Endometrial microvascular endothelial cells (primary cell): Measurements from ENCODE around the gene F2. TPM values are rescaled to one million over a fixed set of nuclear protein-coding genes. Genes with fewer than 3 reads are reported as not detected.

Source experiments
- in situ Hi-C: cut with HindIII; loops from 2 replicates; pipeline ENCODE4 v1.10.0; 2017; ENCODE audit warnings: low sequenced_read_pairs, low pct_unique_long_range_greater_than_20kb; ENCODE audit errors: inconsistent ontology term
- total RNA-seq: library from RNA; depleted of rRNA; stranded (reverse); fragments of >200 nt; gene quantifications from one replicate; pipeline ENCODE4 v1.2.3, GENCODE V29; 2015; ENCODE audit errors: inconsistent ontology term

Gene F2
- total RNA-seq, 1 donor from 2014 or later = not detected

GRCh38 chr11:46733234-46733633, 14.2 kb downstream of the F2 start:
- in situ Hi-C loops = no loop called here

- in situ Hi-C loops = no loop called here
Measured at GRCh38 chr11:46736146-46736545, 17.1 kb downstream of the F2 start.

DNA sequence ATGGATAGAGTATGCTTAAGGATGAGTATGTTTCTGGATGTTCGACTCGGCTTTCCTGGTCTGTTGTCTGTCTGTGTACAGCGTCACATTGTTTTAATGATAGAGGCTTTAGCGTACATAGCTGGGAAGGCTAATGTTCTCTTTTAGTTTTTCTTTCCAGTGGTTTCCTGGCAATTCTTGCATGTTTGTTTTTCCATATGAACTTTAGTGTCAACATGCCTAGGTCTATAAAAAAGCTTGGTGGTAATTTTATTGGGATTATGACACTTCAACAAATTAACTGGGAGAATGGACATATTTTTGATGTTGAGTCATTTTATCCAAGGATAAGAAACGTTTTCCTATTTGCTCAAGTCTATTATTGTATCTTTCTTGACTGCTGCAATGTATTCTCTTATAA, 17.6 kb downstream of the F2 start:
- in situ Hi-C loops = no loop called here

- in situ Hi-C loops = no loop called here
Measured at GRCh38 chr11:46737699-46738098, 18.7 kb downstream of the F2 start.

DNA sequence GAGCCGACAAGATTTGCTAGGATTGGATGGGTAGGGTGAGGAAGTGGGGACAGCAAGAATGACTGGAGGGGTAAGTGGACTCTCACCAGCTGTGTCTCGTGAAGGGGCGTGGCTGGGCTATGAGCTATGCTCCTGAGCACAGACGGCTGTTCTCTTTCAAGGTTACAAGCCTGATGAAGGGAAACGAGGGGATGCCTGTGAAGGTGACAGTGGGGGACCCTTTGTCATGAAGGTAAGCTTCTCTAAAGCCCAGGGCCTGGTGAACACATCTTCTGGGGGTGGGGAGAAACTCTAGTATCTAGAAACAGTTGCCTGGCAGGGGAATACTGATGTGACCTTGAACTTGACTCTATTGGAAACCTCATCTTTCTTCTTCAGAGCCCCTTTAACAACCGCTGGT, 19.9 kb downstream of the F2 start:
- in situ Hi-C loops = no loop called here

- in situ Hi-C loops = no loop called here
Measured at GRCh38 chr11:46741600-46742484, 22.8 kb downstream of the F2 start.

DNA sequence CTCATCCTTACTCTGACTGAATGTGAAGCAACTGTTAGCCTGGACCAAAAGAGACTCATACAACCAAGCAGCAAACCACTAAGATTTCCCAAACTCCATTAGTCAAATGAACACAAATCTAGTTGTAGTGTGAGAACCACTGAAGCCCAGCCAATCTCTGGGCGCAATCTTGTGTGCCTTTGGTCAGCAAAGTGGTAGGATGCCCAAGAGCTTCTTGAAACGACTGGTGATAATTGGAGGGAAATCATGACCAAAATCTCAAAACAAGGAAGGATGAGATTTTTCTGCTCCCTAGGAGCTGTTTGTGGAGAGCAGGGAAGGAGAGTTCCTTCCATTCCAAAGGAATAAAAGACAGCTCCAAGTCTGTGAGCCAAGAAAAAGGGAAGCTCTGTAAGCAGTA, 24.0 kb downstream of the F2 start:
- in situ Hi-C loops = no loop called here

DNA sequence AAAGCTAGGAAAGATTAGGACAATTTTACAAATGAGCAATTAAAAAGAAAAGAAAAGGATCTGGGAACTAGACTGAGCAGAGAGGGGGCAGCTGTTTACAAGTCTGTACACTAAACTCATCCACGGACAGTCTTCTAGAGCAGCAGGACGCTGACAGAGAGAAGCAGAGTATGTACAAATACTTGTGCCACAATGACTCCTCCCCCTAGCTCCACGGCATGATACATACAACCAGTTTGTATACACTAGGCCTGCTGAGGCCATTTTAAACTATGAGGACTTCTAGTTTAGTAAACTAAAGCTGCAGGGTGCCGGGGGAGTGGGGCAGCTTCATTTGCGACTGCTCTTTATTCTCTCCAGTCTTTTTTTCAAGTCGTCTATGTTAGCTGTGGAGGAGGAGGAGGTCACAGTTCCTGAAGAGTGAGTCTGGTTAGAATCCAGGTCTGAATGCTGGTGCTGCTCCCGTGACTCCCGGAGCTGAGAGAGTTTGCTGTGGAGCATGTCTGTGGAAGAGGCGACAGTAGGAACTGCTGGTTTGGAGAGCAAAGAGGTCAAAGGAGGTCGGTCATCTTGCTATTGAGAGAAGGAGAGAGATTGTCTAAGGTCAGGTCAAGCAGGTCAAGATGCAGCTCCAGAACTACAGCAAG, 24.8 kb downstream of the F2 start:
- in situ Hi-C loops = no loop called here

GRCh38 chr11:46745328-46745727, 26.3 kb downstream of the F2 start:
- in situ Hi-C loops = no loop called here

- in situ Hi-C loops = no loop called here
Measured at GRCh38 chr11:46745995-46746394, 27.0 kb downstream of the F2 start.

GRCh38 chr11:46747150-46747549, 28.1 kb downstream of the F2 start:
- in situ Hi-C loops = no loop called here

DNA sequence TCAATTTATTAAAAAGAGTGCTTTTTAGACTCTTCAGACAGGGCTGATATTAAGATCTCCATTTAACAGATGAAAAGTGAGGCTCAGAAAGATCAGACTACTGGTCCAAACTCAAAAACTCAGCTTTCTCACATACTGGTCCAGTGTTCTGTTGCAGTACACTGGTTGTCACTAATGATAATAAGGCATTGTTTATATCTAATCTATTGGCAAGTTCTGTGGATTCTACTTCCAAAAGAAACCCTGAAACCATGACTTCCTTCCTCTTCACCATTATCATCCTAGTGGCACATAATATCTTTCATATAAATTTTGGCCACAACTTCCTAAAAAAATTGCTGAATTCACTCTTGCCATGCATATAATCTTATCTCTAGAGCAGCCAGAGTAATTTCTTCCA, 36.9 kb downstream of the F2 start:
- in situ Hi-C loops = no loop called here

DNA sequence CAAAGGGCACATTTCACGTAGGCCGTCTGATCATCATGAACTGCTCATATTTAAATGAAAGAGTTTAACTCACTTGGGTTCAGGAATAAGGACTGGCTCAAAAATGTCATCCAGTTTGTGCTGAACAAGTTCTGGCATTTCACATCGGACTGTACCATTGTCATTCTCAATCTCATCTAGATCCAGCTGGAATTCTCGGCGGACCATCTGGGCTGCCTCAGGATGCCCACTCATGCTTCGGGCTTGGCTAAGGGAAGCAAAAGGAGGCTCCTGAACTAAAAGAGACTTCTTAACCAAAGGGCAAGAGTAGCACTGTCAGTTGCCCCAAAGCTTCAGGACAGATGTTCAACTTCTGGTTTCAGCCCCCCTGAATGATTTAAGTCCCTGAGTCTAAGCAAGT, 40.2 kb downstream of the F2 start:
- in situ Hi-C loops = no loop called here

- in situ Hi-C loops = no loop called here
Measured at GRCh38 chr11:46760429-46761128, 41.6 kb downstream of the F2 start.

DNA sequence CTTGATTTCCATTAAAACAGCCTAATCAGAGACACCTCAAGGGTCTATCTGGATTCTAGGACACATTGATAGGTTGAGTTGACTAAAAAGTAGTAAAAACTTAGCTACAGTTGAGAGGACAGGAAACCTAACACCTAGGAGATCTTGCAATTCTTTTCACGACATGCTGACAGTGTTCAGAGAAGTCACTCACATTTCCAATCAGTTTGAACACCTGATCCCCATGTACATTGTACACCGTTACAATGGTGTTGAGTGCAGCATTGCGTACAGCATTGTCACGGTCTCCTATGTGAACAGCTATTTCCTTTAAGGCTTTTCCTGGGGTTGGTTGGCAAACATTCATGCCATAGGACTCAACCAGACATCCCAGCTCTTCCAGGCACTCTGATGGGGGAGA, 42.8 kb downstream of the F2 start:
- in situ Hi-C loops = no loop called here

- in situ Hi-C loops = no loop called here
Measured at GRCh38 chr11:46762248-46762647, 43.2 kb downstream of the F2 start.

DNA sequence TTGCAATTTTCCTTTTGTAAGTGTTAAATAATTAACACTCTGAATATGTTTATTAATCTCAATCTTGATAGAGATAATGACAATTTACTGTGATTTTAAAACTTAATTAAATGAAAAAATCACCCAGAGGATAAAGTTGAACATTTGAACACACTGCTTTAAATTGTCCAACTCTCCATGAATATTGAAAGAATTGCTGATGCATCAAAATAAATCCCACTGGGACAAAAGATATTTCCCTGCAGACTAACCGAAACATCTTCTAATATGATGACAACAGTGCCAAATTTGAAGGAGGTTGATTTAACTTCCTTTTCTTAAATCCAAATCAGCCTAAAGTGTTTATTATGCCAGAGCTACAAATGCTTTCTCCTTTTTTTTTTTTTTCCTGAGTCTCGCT, 47.6 kb downstream of the F2 start:
- in situ Hi-C loops = no loop called here

DNA sequence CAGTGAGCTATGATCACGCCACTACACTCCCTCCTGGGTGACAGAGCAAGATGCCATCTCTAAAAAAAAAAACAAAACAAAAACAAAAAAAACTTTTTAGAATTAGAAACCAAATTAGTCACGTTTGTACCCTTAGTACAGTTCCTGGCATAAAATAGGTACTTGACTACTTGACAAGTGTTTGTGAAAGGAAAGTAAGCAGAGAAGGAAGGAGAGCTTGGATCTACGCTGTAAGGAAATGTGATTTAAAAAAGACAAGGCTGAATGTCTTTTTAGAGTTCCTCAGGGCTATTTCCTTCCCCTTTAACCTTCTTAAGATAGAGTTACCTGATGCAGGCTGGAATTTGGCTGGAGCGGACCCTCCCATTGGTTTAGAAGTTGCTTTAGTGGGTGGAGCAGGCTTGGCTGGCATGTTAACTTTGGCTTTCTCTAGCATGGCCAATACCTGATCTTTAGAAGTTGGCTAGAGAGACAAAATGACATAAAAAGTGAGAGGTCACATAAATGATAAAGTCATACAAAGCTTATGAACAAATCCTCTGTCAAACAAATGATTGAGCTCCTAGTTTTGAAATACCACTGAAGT, 50.7 kb downstream of the F2 start:
- in situ Hi-C loops = no loop called here

DNA sequence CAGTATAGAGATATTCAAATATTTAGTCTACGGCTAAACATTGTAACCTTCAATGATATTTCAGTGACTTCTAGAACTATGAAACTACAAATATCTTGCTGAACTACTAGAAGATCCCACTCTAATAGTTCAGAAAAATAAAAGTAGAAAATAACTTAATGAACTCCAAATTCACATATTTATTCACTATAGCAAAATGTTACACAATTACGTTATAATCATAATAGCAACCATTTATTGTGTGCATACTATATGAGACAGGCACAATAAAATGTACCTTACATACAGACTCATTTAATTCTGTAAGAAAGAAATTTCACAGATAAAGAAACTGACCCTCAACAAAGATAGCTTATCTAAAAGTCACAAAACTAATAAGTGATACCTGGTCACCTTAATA, 57.9 kb downstream of the F2 start:
- in situ Hi-C loops = no loop called here

DNA sequence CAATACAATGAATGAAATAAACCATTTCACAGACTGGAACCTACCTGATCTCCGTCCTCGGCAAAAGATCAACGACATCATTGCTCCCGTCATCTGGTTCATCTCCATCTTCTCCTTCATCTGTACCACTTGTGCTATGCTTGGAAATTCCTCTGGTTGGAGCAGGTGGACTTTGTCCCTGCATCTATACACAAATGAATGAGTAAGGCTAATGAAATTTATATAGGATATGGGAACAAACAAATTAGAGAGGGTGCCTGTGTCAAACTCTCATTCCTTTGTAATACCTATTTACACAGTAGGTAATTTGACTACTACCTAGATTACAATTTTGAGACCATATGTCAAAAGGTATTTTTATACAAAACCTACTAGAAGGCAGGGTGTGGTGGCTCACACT, 59.4 kb downstream of the F2 start:
- in situ Hi-C loops = no loop called here
